IMR-90 (cell line): Measurements from ENCODE around the gene ALOX15B.

Source experiments
- BHLHE40 ChIP-seq: fragments of 150-350 bp; IDR thresholded peaks from 2 replicates; pipeline ENCODE4 v1.6.1; 2016; ENCODE audit warnings: mild to moderate bottlenecking, low read depth, low read length
- CEBPB ChIP-seq: IDR thresholded peaks from 2 replicates; pipeline ENCODE4 v1.6.1; 2012; ENCODE audit warnings: low read depth, low read length, improper control_type of control experiment
- ELK1 ChIP-seq: fragments of 150-350 bp; IDR thresholded peaks from 2 replicates; pipeline ENCODE4 v1.6.1; 2016; ENCODE audit warnings: low read depth, mild to moderate bottlenecking, low read length, moderate library complexity, borderline replicate concordance
- FOS ChIP-seq: fragments of 150-350 bp; IDR thresholded peaks from 2 replicates; pipeline ENCODE4 v1.6.1; 2016; ENCODE audit warnings: low read depth, low read length
- MAFK ChIP-seq: IDR thresholded peaks from 2 replicates; pipeline ENCODE4 v1.6.1; 2012; ENCODE audit warnings: low read depth, low read length, improper control_type of control experiment
- MAZ ChIP-seq: IDR thresholded peaks from 2 replicates; pipeline ENCODE4 v1.6.1; 2012; ENCODE audit warnings: low read depth, mild to moderate bottlenecking, low read length, improper control_type of control experiment, moderate library complexity, borderline replicate concordance
- MXI1 ChIP-seq: IDR thresholded peaks from 2 replicates; pipeline ENCODE4 v1.6.1; 2012; ENCODE audit warnings: low read depth, mild to moderate bottlenecking, low read length, moderate library complexity, borderline replicate concordance
- NFE2L2 ChIP-seq: fragments of 150-350 bp; IDR thresholded peaks from 2 replicates; pipeline ENCODE4 v1.6.1; 2016; ENCODE audit warnings: low read depth, mild to moderate bottlenecking, low read length
- POLR2A ChIP-seq: IDR thresholded peaks from 2 replicates; pipeline ENCODE4 v1.6.1; 2012; ENCODE audit warnings: mild to moderate bottlenecking, low read depth, low read length
- RAD21 ChIP-seq: IDR thresholded peaks from 2 replicates; pipeline ENCODE4 v1.6.1; 2012; ENCODE audit warnings: low read length, improper control_type of control experiment
- RCOR1 ChIP-seq: IDR thresholded peaks from 2 replicates; pipeline ENCODE4 v1.6.1; 2012; ENCODE audit warnings: mild to moderate bottlenecking, low read length, improper control_type of control experiment; ENCODE audit not compliant: insufficient replicate concordance
- SMC3 ChIP-seq: fragments of 150-350 bp; IDR thresholded peaks from 2 replicates; pipeline ENCODE4 v1.6.1; 2016; ENCODE audit warnings: low read depth, mild to moderate bottlenecking, antibody characterized with exemption, low read length, moderate library complexity
- TF ChIP-seq, protein P1 (sequence below): conservative IDR thresholded peaks from 2 replicates; pipeline ENCODE4 v1.5.1; 2012; ENCODE audit warnings: mild to moderate bottlenecking, low read depth, low read length, improper control_type of control experiment
- TF ChIP-seq, protein P2 (sequence below): fragments of 150-350 bp; IDR thresholded peaks from 2 replicates; pipeline ENCODE4 v1.6.1; 2017; ENCODE audit warnings: mild to moderate bottlenecking, antibody characterized with exemption, low read length, low read depth

GRCh38 chr17:8064561-8065019, 25.7 kb downstream of the ALOX15B start:
- TF ChIP-seq POLR2A (no peak), MAZ (no peak), NFE2L2 (no peak), ELK1 (no peak), FOS (no peak), CEBPB (no peak), MXI1 (no peak), SMC3 (no peak), RAD21 (no peak), RCOR1 (no peak), MAFK (no peak), BHLHE40 (no peak)
- TF ChIP-seq, protein P1, sequence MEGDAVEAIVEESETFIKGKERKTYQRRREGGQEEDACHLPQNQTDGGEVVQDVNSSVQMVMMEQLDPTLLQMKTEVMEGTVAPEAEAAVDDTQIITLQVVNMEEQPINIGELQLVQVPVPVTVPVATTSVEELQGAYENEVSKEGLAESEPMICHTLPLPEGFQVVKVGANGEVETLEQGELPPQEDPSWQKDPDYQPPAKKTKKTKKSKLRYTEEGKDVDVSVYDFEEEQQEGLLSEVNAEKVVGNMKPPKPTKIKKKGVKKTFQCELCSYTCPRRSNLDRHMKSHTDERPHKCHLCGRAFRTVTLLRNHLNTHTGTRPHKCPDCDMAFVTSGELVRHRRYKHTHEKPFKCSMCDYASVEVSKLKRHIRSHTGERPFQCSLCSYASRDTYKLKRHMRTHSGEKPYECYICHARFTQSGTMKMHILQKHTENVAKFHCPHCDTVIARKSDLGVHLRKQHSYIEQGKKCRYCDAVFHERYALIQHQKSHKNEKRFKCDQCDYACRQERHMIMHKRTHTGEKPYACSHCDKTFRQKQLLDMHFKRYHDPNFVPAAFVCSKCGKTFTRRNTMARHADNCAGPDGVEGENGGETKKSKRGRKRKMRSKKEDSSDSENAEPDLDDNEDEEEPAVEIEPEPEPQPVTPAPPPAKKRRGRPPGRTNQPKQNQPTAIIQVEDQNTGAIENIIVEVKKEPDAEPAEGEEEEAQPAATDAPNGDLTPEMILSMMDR = no peak
- TF ChIP-seq, protein P2, sequence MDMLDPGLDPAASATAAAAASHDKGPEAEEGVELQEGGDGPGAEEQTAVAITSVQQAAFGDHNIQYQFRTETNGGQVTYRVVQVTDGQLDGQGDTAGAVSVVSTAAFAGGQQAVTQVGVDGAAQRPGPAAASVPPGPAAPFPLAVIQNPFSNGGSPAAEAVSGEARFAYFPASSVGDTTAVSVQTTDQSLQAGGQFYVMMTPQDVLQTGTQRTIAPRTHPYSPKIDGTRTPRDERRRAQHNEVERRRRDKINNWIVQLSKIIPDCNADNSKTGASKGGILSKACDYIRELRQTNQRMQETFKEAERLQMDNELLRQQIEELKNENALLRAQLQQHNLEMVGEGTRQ = no peak
